ENCODE results near the gene BAG3.
A peak's percentile ranks its signal among the peaks of the same experiment; 100 is the strongest.

The BAG3 gene

DNA sequence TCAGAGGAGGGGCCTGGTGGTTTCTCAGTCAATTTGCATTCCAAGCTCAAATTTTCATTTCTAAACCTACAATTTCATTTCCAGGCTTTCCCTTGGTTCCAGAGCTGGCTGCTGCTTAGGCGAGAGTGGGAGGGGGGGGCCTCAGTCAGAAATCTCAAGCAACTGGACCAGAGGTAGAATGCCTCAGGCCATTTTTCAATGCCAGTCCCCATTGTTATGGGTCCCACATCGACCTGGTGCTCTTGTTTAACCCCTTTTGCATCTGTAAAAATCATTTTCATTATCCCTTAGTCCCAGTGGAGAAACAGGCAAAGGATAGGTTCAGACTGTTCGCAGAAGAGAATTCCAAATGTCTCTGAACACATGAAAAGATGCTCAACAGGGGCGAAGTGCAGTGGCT lies 13.5 kb upstream of the BAG3 start:
- H3K4me3 ChIP-seq = no peak overlapping the region
- H3K27ac ChIP-seq = no peak overlapping the region

DNA sequence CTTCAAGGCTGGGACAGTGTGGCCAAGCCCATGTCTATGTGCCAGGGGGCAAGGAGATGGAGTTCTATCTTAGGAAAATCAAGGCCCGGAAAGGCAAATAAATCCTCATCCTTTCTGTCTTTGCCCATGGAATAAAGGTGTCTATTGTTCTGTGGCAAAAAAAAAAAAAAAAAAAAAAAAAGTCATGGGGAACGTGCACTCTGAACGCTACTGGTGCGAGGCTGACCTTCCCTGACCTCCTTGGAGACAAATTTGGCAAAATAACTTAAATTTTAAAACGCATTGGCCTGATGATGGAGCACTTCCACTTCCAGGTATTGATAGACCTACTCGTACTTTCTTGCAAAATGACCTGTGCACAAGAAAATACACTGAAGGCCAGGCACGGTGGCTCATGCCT lies 12.2 kb upstream of the BAG3 start:
- no peak overlapping the region for H3K27ac ChIP-seq
- no peak overlapping the region for H3K4me3 ChIP-seq

- H3K27ac ChIP-seq = no peak overlapping the region
- H3K4me3 ChIP-seq = no peak overlapping the region
These were observed 10.8 kb upstream of the BAG3 start for GRCh38 chr10:119640384-119640783.

GRCh38 chr10:119640875-119641526 lies 10.2 kb upstream of the BAG3 start:
- no peak overlapping the region for H3K27ac ChIP-seq
- H3K4me3 ChIP-seq = no peak overlapping the region

DNA sequence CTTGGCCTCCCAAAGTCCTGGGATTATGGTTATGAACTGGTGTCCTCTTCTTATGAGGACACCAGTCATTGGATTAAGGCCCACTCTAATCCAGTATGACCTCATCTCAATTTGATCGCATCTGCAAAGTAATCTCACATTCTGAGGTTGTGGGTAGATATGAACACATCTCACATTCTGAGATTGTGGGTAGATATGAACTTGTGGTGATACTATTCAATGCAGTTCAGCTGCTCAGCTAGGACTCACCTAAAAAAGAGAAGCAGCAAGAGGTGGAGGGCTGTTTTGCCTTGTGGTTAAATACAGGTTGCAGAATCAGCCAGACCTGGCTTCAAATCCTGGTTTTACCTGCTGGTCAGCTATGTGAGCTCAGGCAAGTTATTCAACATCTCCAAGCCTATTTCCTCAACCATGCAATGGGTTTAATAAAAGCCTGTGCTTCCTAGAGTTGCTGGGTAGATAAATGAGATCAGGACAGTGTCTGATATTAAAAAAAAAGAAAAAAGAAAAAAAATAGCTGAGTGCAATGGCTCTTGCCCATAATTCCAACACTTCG lies 8.5 kb upstream of the BAG3 start:
- no peak overlapping the region for H3K27ac ChIP-seq
- H3K4me3 ChIP-seq = no peak overlapping the region

GRCh38 chr10:119643306-119644204 lies 7.6 kb upstream of the BAG3 start:
- no peak overlapping the region for H3K4me3 ChIP-seq
- no peak overlapping the region for H3K27ac ChIP-seq

- Histone ChIP-seq H3K4me3 (no peak overlapping the region), H3K27ac (no peak overlapping the region)
These were observed 6.9 kb upstream of the BAG3 start for GRCh38 chr10:119644205-119644814.

GRCh38 chr10:119644994-119645393 lies 6.2 kb upstream of the BAG3 start:
- Histone ChIP-seq H3K27ac (no peak overlapping the region), H3K4me3 (no peak overlapping the region)

DNA sequence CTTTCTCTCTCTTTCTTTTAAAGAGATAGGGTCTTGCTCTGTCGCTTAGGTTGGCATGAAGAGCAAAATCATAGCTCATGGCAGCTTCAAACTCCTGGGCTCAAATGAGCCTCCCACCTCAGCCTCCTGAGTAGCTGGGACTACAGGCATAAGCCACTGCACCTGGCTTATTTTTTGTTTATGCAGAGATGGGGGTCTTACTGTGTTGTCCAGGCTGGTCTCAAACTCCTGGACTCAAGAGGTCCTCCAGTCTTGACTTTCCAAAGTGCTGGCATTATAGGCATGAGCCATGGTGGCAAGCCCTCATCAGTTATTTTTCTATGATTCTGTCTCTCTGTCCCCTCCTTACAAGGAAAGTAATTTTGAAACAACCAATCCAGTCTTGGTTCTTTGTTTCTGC lies 1.1 kb upstream of the BAG3 start:
- Histone ChIP-seq H3K27ac (no peak overlapping the region), H3K4me3 (no peak overlapping the region)

- peak overlapping the region; percentile 79 to 97 (median 89) for H3K4me3 ChIP-seq
- H3K27ac ChIP-seq = peak overlapping the region; percentile 78 to 100 (median 97)
These were observed 557 bp downstream of the BAG3 start for GRCh38 chr10:119651514-119652360.

DNA sequence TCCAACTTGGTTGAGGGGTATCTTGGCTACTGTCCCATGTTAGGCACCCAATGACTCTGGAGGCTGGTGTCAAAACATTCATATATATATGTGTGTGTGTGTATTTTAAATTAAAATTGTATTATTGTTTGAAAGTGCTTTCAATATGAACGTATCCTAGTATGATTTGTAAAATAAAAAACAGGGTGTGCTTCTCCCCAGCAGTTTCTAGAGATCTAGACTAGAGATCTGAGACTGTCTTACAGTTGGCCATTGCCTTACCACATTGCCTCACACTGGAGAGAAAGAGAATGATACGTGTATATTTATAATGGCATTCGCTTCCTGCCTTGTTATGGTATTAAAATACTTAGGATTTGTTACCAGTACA lies 1.2 kb downstream of the BAG3 start:
- peak overlapping the region; percentile 79 to 97 (median 89) for H3K4me3 ChIP-seq
- H3K27ac ChIP-seq = peak overlapping the region; percentile 78 to 100 (median 97)

- H3K4me3 ChIP-seq = peak overlapping the region; percentile 79 to 97 (median 89)
- H3K27ac ChIP-seq = peak overlapping the region in 18 of 21 experiments; percentile 50 to 100 (median 96)
These were observed 2.0 kb downstream of the BAG3 start for GRCh38 chr10:119653209-119653608.

- peak overlapping the region in 4 of 7 experiments; percentile 79 to 97 (median 89) for H3K4me3 ChIP-seq
- peak overlapping the region in 17 of 21 experiments; percentile 52 to 100 (median 95) for H3K27ac ChIP-seq
These were observed 2.7 kb downstream of the BAG3 start for GRCh38 chr10:119653916-119654315.

GRCh38 chr10:119654540-119654939 lies 3.4 kb downstream of the BAG3 start:
- peak overlapping the region in 4 of 7 experiments; percentile 2 to 97 (median 48) for H3K4me3 ChIP-seq
- H3K27ac ChIP-seq = peak overlapping the region in 19 of 21 experiments; percentile 42 to 100 (median 90)

DNA sequence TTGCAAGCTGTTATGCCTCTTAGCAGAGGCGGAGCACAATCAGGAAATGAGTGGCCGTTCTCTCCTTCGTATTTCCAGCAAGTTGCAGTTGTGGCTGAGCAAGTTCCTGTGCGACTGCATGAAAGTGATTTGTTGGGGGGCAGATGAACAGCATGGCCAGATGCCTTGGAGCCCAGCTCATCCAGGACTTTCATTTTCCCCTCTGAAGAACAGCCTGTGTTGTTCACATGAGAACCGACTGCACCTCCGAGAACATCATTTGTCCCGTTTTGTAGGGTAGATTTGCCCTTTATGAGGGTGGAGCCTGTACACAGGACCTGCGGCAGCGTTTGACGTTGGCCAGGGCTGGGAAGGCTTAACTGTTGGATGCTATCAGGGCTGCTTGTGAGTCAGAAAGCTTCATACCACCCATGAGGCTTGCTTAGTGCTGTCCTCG lies 4.4 kb downstream of the BAG3 start:
- H3K4me3 ChIP-seq = peak overlapping the region in 2 of 7 experiments; percentile 2 to 97
- H3K27ac ChIP-seq = peak overlapping the region in 18 of 21 experiments; percentile 6 to 100 (median 92)

- H3K4me3 ChIP-seq = no peak overlapping the region
- peak overlapping the region in 13 of 21 experiments; percentile 10 to 100 (median 90) for H3K27ac ChIP-seq
These were observed 5.6 kb downstream of the BAG3 start for GRCh38 chr10:119656760-119657159.

DNA sequence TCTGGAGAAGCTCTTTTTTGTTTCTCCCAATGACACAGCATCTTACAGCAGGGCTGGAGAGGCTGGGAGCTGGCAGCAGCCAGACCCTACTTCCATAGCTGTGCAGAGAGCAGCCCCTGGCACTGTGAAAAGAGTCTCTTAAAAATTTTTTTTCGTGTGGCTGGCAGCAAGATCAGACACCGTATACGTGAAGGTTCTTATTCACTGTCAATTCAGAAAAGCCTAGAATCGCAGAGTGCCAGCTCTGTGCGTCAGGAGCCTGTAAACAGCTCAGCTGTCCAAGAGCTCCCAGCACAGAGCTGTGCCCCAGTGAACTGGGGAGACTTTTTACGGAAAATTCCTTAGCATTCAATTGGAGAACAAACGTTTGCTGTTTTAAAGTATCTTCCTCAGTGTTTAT lies 6.5 kb downstream of the BAG3 start:
- no peak overlapping the region for H3K4me3 ChIP-seq
- peak overlapping the region in 9 of 21 experiments; percentile 14 to 99 (median 61) for H3K27ac ChIP-seq

DNA sequence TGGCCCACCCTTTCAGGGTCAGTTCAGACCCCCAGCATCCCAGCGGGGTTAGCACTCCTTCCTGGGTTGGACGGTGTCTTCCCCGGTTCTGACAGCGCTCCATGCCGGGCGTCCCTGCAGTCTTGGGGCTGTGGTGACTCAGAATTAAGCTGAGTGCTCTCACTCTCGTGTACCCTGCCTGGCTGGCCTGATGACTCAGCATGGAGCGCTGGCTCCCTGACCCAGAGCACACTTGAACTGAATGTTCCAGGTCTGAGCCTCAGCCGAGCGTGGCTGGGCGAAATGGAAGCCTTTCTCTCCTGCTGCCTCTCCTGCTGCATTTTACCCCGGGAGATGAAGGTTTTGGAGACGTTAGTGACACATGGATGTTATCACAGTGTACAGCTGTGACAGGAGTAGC lies 7.1 kb downstream of the BAG3 start:
- no peak overlapping the region for H3K4me3 ChIP-seq
- peak overlapping the region in 14 of 21 experiments; percentile 6 to 99 (median 36) for H3K27ac ChIP-seq

DNA sequence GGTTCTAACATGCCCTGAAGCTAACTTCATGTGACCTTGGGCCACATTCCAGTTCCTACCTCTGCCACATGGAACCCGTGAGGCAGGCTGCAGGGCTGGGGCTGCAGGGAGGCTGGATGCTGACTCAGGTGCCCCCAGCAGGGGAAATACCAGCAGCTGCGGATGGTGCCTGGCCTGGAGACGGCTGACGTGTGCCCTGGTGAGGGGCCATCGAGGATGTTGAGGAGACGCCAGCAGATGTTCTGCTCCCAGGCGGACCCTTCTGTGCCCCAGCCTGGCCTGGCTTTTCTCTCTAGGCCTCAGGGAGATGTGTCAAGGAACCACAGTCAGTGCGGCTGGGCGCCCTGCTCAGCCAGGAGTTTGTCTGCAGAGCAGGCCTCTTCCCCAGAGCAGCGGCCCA lies 8.8 kb downstream of the BAG3 start:
- Histone ChIP-seq H3K27ac (peak overlapping the region in 2 of 21 experiments; percentile 10 to 59), H3K4me3 (no peak overlapping the region)
